Endothelial cell of umbilical vein (primary cell): ENCODE results near the gene SPCS3. TPM values are rescaled to one million over a fixed set of nuclear protein-coding genes. Genes with fewer than 3 reads are reported as not detected.

Experiments
- BruUV-seq: library from RNA; stranded (reverse); fragments of 400-500 nt; replicated peaks from 2 replicates; lab custom pipeline; 2021; lab: Mats Ljungman, UMichigan
- CTCF ChIA-PET: fragments of 300-600, 350-600 bp; sonication (Branson Sonifier 250); formaldehyde crosslinking; loops from one replicate; lab custom pipeline; 2021; ENCODE audit warnings: antibody characterized with exemption, inconsistent platforms; lab: Charles Lee
- POLR2A ChIA-PET: fragments of 300-600, 350-600 bp; sonication (Branson Sonifier 250); formaldehyde crosslinking; loops from one replicate; lab custom pipeline; 2021; ENCODE audit warnings: antibody characterized with exemption, inconsistent platforms; lab: Charles Lee
- DNase-seq: peaks from one replicate; pipeline ENCODE4 v3.0.0-alpha.2; 2011; ENCODE audit warnings: low read depth, low spot score
- FAIRE-seq: peaks from 2 replicates; lab custom pipeline; 2011; peaks lifted over from hg19 to GRCh38; lab: Jason Lieb, UNC
- H2AFZ ChIP-seq: 2 replicates; pipeline ENCODE4 v1.6.0; 2012; ENCODE audit warnings: low read depth, low read length, control low read depth, inconsistent platforms
- H3K27ac ChIP-seq: 2 replicates; pipeline ENCODE4 v1.5.1; 2011; ENCODE audit warnings: low read depth, mild to moderate bottlenecking, control low read depth, low read length, moderate library complexity; ENCODE audit not compliant: insufficient read depth
- H3K27me3 ChIP-seq, 2 experiments: 2 replicates each; pipeline versions ENCODE4 v1.6.0 to v1.6.1; 2011; ENCODE audit warnings: low read length in 2 of 2, mixed read lengths in 1 of 2; ENCODE audit not compliant: control insufficient read depth in 2 of 2, insufficient read depth in 2 of 2
- H3K36me3 ChIP-seq, 2 experiments: 2 replicates in 1 of 2; 3 replicates in 1 of 2; pipeline ENCODE4 v1.5.1; 2011; ENCODE audit warnings: low read length in 2 of 2, mild to moderate bottlenecking in 1 of 2, moderate library complexity in 1 of 2; ENCODE audit not compliant: control insufficient read depth in 2 of 2, insufficient read depth in 2 of 2; ENCODE audit errors: extremely low read depth in 1 of 2
- H3K4me1 ChIP-seq: 3 replicates; pipeline ENCODE4 v1.5.1; 2011; ENCODE audit warnings: mild to moderate bottlenecking, low read length; ENCODE audit not compliant: control insufficient read depth, insufficient read depth; ENCODE audit errors: extremely low read depth
- H3K4me2 ChIP-seq: 2 replicates; pipeline ENCODE4 v1.6.1; 2011; ENCODE audit warnings: low read length, control low read depth, mixed read lengths; ENCODE audit not compliant: insufficient read depth
- H3K4me3 ChIP-seq, 3 experiments: fragments of 200-600 bp in 1 of 3; sonication (generic), shearing (Covaris generic) in 1 of 3; replicated peaks in 1 of 3; 2 replicates each; pipeline ENCODE4 v1.5.1; 2011 to 2016; ENCODE audit warnings: control low read depth in 3 of 3, low read length in 3 of 3, mild to moderate bottlenecking in 2 of 3, inconsistent platforms in 1 of 3, low read depth in 1 of 3, moderate library complexity in 1 of 3; ENCODE audit not compliant: insufficient read depth in 1 of 3
- H3K79me2 ChIP-seq: 2 replicates; pipeline ENCODE4 v1.6.0; 2012; ENCODE audit warnings: low read length, inconsistent platforms; ENCODE audit not compliant: control insufficient read depth, insufficient read depth
- H3K9ac ChIP-seq: replicated peaks from 2 replicates; pipeline ENCODE3; 2011; ENCODE audit warnings: low read length, control low read depth; ENCODE audit not compliant: insufficient read depth; ENCODE audit errors: extremely low read depth
- H3K9me1 ChIP-seq: replicated peaks from 3 replicates; pipeline ENCODE4 v1.6.0; 2011; ENCODE audit warnings: mild to moderate bottlenecking, low read length; ENCODE audit not compliant: control insufficient read depth, insufficient read depth; ENCODE audit errors: extremely low read depth
- H3K9me3 ChIP-seq: replicated peaks from 2 replicates; pipeline ENCODE4 v1.5.1; 2012; ENCODE audit warnings: low read length, inconsistent platforms; ENCODE audit not compliant: control insufficient read depth, insufficient read depth
- H4K20me1 ChIP-seq: replicated peaks from 2 replicates; pipeline ENCODE3; 2011; ENCODE audit warnings: mild to moderate bottlenecking, low read length; ENCODE audit not compliant: control insufficient read depth, insufficient read depth; ENCODE audit errors: extremely low read depth
- FOS ChIP-seq: IDR thresholded peaks from 2 replicates; pipeline ENCODE4 v1.6.1; 2011; ENCODE audit warnings: mild to moderate bottlenecking, low read length, moderate library complexity, borderline replicate concordance; ENCODE audit not compliant: insufficient read depth
- GATA2 ChIP-seq: IDR thresholded peaks from 2 replicates; pipeline ENCODE4 v1.7.0; 2011; ENCODE audit warnings: low read depth, mild to moderate bottlenecking, moderate library complexity, mixed read lengths, low read length; ENCODE audit not compliant: insufficient read length, insufficient read depth
- JUN ChIP-seq: IDR thresholded peaks from 2 replicates; pipeline ENCODE4 v1.6.1; 2011; ENCODE audit warnings: borderline replicate concordance, low read depth; ENCODE audit not compliant: insufficient read length, insufficient read depth
- POLR2AphosphoS5 ChIP-seq: IDR thresholded peaks from 2 replicates; pipeline ENCODE4 v1.6.1; 2012; ENCODE audit warnings: low read depth, mild to moderate bottlenecking, control low read depth, low read length, moderate library complexity; ENCODE audit not compliant: insufficient read depth
- dilution Hi-C: fragments of 300-500 bp; cut with MboI; formaldehyde crosslinking; loops from one replicate; pipeline ENCODE4 v1.15.0; 2019; ENCODE audit warnings: low sequenced_read_pairs; ENCODE audit not compliant: extremely low pct_ligation_motif_present
- intact Hi-C: fragments of 100-400 bp; cut with micrococcal nuclease; formaldehyde crosslinking; loops from one replicate; pipeline ENCODE4 v1.10.0; 2022
- polyA plus RNA-seq, 4 experiments: library from polyadenylated mRNA; depleted of rRNA in 3 of 4; stranded (reverse) in 3 of 4; unstranded in 1 of 4; fragments of >200 nt; gene quantifications; 2 replicates each; pipeline versions ENCODE4 v1.2.1 to v1.2.3, GENCODE V29; 2011 to 2012; ENCODE audit warnings: missing spikeins in 1 of 4
- total RNA-seq: library from RNA; stranded (reverse); gene quantifications from 2 replicates; pipeline ENCODE4 v1.2.3, GENCODE V29; 2021
- TF ChIP-seq, protein P1 (sequence below), 2 donors: IDR thresholded peaks; 1 replicate in 1 of 2; 2 replicates in 1 of 2; pipeline ENCODE4 v1.5.1; 2011; ENCODE audit warnings: low read length in 2 of 2, mild to moderate bottlenecking in 2 of 2, moderate library complexity in 2 of 2, control low read depth in 1 of 2, inconsistent platforms in 1 of 2, low read depth in 1 of 2; ENCODE audit not compliant: insufficient read depth in 1 of 2; ENCODE audit errors: extremely low read depth in 1 of 2

Gene SPCS3
- total and polyA plus RNA-seq, 2 donors (not counting 3 experiments of a cell fraction or from before 2014, with no cell fraction given): 36.4 to 183 TPM

DNA sequence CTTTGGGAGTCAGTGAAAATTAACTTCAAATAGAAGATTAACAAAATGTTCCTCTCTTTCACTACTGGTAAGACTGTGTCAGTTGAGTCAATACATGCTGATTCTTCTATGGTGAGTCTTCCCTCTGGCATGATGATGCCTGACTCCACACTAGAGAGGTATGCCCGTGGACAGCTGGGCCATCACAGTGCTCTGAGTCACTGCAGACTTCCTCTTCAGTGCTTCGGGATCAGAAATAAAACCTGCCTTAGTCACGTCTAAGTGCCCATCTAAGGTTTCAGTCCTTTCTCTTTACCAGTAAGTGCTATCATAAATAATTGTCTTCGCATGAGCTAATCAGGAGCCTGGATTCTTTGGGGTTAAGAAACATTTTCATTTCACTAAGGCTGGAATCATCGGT is 49.1 kb upstream of the SPCS3 start:
- dilution Hi-C loops (no loop called here), intact Hi-C loops (no loop called here)
- DNase-seq (peak; percentile 43), FAIRE-seq (no peak)
- H3K27ac ChIP-seq: no peak overlapping the region
- no peaks in the 10 kb centered on the region for H3K4me1 ChIP-seq
- H3K4me2 ChIP-seq: no peak overlapping the region
- H3K9me3 ChIP-seq: no peaks in the 10 kb centered on the region
- TF ChIP-seq, protein P1, sequence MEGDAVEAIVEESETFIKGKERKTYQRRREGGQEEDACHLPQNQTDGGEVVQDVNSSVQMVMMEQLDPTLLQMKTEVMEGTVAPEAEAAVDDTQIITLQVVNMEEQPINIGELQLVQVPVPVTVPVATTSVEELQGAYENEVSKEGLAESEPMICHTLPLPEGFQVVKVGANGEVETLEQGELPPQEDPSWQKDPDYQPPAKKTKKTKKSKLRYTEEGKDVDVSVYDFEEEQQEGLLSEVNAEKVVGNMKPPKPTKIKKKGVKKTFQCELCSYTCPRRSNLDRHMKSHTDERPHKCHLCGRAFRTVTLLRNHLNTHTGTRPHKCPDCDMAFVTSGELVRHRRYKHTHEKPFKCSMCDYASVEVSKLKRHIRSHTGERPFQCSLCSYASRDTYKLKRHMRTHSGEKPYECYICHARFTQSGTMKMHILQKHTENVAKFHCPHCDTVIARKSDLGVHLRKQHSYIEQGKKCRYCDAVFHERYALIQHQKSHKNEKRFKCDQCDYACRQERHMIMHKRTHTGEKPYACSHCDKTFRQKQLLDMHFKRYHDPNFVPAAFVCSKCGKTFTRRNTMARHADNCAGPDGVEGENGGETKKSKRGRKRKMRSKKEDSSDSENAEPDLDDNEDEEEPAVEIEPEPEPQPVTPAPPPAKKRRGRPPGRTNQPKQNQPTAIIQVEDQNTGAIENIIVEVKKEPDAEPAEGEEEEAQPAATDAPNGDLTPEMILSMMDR (IDR thresholded peaks at IDR 0.05; ENCODE audit: extremely low read depth in 1 of 2, insufficient read depth in 1 of 2, low read depth in 1 of 2, low read length in 2 of 2): no peak
- TF ChIP-seq FOS (peak; percentile 67), JUN (peak; percentile 1)
- no peaks in the 10 kb centered on the region for H3K36me3 ChIP-seq
- H3K27me3 ChIP-seq: peaks cover 0 to 2% of the 10 kb centered on the region in 2 experiments
- BruUV-seq: no TSS peak
- no peak overlapping the region for H3K9ac ChIP-seq
- H3K9me1 ChIP-seq: no peaks in the 10 kb centered on the region
- CTCF ChIA-PET: interaction anchor here (1.6 kb wide), 1 partner anchor 11 kb away, joined by 3 read pairs; no protein-coding TSS in a partner anchor
- POLR2A ChIA-PET: no interaction called here
- H4K20me1 ChIP-seq: no peaks in the 10 kb centered on the region
- H2AFZ ChIP-seq: no peak overlapping the region
- H3K79me2 ChIP-seq: no peaks in the 10 kb centered on the region
- no peak overlapping the region for H3K4me3 ChIP-seq

DNA sequence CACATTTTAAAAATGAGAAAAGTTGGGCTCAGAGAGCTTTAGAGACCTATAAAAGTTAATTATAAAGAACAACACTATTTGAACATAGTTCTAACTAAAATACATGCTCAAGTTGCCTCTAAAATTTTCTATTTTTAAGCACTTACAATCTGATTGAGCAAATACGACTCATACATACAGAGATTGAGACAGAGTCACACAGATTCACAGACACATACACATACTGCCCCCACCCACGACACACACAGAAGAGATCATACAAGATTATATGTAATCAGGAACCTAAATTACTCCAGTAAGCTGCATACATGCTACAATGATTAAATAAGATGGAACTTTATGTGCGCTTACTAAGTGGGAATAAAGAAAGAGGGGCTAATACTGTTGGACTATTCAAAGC is 48.0 kb upstream of the SPCS3 start:
- Histone ChIP-seq H3K36me3 (no peaks in the 10 kb centered on the region), H3K27ac (no peak overlapping the region), H3K4me2 (no peak overlapping the region), H3K9ac (no peak overlapping the region), H2AFZ (no peak overlapping the region), H3K9me1 (no peaks in the 10 kb centered on the region), H3K4me3 (no peak overlapping the region), H3K27me3 (peaks cover 0 to 2% of the 10 kb centered on the region in 2 experiments), H3K9me3 (no peaks in the 10 kb centered on the region), H3K79me2 (no peaks in the 10 kb centered on the region), H4K20me1 (no peaks in the 10 kb centered on the region), H3K4me1 (no peaks in the 10 kb centered on the region)
- POLR2A ChIA-PET: no interaction called here
- TF ChIP-seq GATA2 (no peak), POLR2AphosphoS5 (no peak)
- TF ChIP-seq, protein P1 (IDR thresholded peaks at IDR 0.05; ENCODE audit: extremely low read depth in 1 of 2, insufficient read depth in 1 of 2, low read depth in 1 of 2, low read length in 2 of 2): no peak
- CTCF ChIA-PET: no interaction called here
- intact Hi-C loops: no loop called here
- no TSS peak for BruUV-seq
- no peak for DNase-seq
- dilution Hi-C loops: no loop called here
- no peak for FAIRE-seq
